Ramos (cell line): ENCODE data around the gene GAGE12J.
"Not testable (repeated sequence)": the region's sequence is repeated elsewhere in the genome, so short reads cannot be mapped to it uniquely, and the experiment has no call there.

Experiments
- in situ Hi-C: fragments of 300-500 bp; cut with MboI; formaldehyde crosslinking; loops from one replicate; pipeline ENCODE4 v1.14.3; 2022; ENCODE audit warnings: low sequenced_read_pairs; ENCODE audit not compliant: unreplicated experiment

GAGE12J gene

GRCh38 chrX:49308604-49309269 lies 13.1 kb upstream of the GAGE12J start:
- in situ Hi-C loops: no loop called here

DNA sequence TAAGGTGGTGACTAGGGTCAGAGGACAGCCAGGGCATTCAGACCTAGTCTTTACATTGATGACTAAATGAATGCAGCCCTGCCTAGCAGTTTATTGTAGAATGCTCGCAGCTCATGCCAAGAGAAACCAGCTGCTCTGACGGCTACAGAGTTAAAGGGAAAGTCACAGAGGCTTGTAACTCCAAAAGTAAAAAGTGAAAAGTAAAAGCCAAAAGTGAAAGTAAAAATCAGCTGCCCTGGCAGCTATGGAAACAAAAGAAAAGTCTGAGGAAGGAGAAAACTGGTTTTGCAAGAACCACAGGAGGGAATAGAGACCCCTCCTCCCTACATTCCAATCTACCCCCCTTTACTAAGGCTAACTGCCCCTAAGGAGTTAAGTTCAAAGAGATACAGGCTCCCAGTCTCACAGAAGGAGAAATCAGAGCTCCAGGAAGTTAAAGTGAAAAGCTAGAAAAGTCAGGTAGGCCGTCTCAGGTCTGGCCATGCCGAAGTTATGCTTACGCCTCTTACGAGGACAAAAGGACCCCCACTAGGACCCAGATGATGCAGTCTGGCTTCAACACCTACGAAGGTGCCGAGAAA lies 12.3 kb upstream of the GAGE12J start:
- in situ Hi-C loops: no loop called here

- in situ Hi-C loops: no loop called here
These were observed 11.5 kb upstream of the GAGE12J start for GRCh38 chrX:49310371-49310770.

DNA sequence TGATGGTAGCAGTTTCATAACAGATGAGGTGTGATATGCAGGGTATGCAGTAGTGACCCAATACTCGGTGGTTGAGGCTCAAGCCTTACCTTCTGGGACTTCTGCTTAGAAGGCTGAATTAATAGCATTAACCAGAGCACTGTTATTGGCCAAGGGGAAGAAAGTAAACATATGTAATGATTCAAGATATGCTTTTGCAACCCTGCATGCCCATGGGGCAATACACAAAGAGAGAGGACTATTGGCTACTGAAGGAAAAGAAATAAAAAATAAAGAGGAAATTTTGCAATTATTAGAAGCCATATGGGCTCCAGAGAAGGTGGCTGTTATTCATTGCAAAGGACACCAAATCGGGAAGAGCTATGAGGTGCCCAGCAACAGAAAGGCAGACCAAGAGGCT lies 9.7 kb upstream of the GAGE12J start:
- in situ Hi-C loops: no loop called here

GRCh38 chrX:49316085-49316484 lies 5.8 kb upstream of the GAGE12J start:
- in situ Hi-C loops: no loop called here

- in situ Hi-C loops: not testable (repeated sequence)
These were observed 429 bp downstream of the GAGE12J start for GRCh38 chrX:49322266-49322665.

DNA sequence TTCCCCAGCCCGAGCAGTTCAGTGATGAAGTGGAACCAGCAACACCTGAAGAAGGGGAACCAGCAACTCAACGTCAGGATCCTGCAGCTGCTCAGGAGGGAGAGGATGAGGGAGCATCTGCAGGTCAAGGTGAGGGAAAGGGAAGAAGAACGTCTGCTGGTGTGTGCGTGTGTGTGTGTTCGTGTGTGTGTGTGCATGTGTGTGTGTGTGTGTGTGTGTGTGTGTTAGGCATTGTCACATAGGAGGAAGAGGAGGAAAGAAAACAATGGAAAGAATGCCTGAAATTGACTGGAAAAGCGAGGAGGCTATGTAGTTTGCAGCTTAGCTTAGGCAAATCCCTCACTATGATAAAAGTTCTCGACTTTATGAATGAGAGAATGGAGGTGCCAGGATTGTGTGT lies 1.9 kb downstream of the GAGE12J start:
- in situ Hi-C loops: not testable (repeated sequence)

GRCh38 chrX:49330421-49330820 lies 8.6 kb downstream of the GAGE12J start:
- in situ Hi-C loops: not testable (repeated sequence)

- in situ Hi-C loops: not testable (repeated sequence)
These were observed 9.4 kb downstream of the GAGE12J start, which contains the start of gene GAGE13 for GRCh38 chrX:49331282-49331681. GAGE13 (plus strand) TSS chrX:49331582; CDS start chrX:49332738, 1,156 bp downstream.

DNA sequence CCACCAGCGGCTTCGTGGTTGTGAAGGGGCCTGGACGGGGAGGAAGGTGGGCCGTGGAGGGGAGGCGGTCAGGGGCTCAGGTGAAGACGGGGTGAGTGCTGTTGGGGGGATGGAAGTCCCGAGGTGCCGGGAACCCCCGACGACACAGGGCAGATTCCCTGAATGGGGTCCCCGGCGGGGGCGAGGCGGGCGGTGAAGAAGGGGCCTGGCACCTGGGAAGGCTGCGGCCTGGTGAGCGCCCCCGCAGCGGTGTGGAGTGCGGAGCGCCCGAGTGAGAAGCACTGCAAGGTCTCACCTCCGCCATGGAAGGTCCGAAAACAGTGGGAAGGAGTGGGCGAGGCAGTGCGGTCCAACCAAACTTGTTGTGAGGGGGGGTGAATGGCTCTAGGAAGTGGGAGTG lies 10.0 kb downstream of the GAGE12J start:
- in situ Hi-C loops: not testable (repeated sequence)

- in situ Hi-C loops: not testable (repeated sequence)
These were observed 19.6 kb downstream of the GAGE12J start for GRCh38 chrX:49341449-49341848.

DNA sequence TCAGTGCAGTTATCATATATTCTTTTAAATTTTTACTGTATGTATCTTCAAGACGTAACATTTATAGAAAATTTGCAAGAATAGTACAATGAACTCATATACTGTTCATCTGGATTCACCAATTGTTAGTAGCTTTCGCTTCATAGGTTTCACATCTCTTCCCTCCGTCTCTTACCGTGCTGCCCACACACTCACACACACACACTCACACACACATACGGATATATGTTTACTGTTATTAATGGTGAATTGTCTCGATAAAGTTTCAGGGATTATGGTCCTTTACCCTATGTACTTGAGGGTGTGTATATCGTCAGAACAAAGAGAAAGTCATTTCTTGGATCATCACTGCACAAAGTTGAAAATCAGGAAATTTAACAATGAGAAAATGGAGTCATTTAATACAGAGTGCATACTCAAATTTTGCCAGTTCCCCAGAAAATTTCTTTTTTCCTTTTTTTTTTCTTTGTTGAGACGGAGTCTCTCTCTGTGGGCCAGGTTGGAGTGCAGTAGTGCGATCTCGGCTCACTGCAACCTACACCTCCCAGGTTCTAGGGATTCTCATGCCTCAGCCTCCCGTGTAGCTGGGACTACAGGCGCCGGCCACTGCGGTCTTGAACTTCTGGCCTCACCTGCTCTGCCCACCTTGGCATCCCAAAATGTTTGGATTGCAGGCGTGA lies 22.8 kb downstream of the GAGE12J start:
- in situ Hi-C loops: not testable (repeated sequence)

GRCh38 chrX:49345402-49345801 lies 23.6 kb downstream of the GAGE12J start:
- in situ Hi-C loops: not testable (repeated sequence)

GRCh38 chrX:49346150-49346549 lies 24.3 kb downstream of the GAGE12J start:
- in situ Hi-C loops: not testable (repeated sequence)
